HL-60 (cell line): ENCODE results near the gene SMTNL2.

Experiments used
- DNase-seq, 2 experiments: peaks; one replicate each; pipeline ENCODE4 v3.0.0-alpha.2; 2010 to 2020; ENCODE audit warnings: low read depth in 1 of 2, low spot score in 1 of 2
- H3K27ac ChIP-seq: fragments of 250-450 bp; sonication (Bioruptor Pico); replicated peaks from 2 replicates; pipeline ENCODE4 v1.5.1; 2020; ENCODE audit warnings: mild to moderate bottlenecking, moderate library complexity
- H3K27me3 ChIP-seq: fragments of 250-450 bp; sonication (Bioruptor Pico); 2 replicates; pipeline ENCODE4 v1.5.1; 2021; ENCODE audit warnings: mild to moderate bottlenecking, moderate library complexity; ENCODE audit not compliant: insufficient read depth, poor library complexity, severe bottlenecking
- H3K4me3 ChIP-seq: replicated peaks from 2 replicates; pipeline ENCODE4 v1.5.1; 2011; ENCODE audit warnings: mild to moderate bottlenecking, control low read depth, low read length; ENCODE audit not compliant: insufficient read depth
- CTCF ChIP-seq: IDR thresholded peaks from one replicate; pipeline ENCODE4 v1.5.1; 2011; ENCODE audit warnings: low read length, control low read depth, inconsistent platforms; ENCODE audit not compliant: insufficient read depth
- GABPA ChIP-seq: IDR thresholded peaks from 2 replicates; pipeline ENCODE4 v1.6.1; 2012; ENCODE audit warnings: low read depth
- POLR2AphosphoS5 ChIP-seq: IDR thresholded peaks from 2 replicates; pipeline ENCODE4 v1.6.1; 2012; ENCODE audit warnings: low read depth
- REST ChIP-seq: IDR thresholded peaks from 2 replicates; pipeline ENCODE4 v1.6.1; 2012; ENCODE audit warnings: low read depth; ENCODE audit not compliant: insufficient replicate concordance
- SPI1 ChIP-seq: IDR thresholded peaks from 2 replicates; pipeline ENCODE4 v1.6.1; 2012; ENCODE audit warnings: low read depth, mild to moderate bottlenecking, borderline replicate concordance

SMTNL2 gene

GRCh38 chr17:4572131-4572530 lies 12.2 kb upstream of the SMTNL2 start:
- Histone ChIP-seq H3K27ac (no peak overlapping the region), H3K4me3 (no peak overlapping the region), H3K27me3 (no peaks in the 10 kb centered on the region)
- TF ChIP-seq GABPA (no peak), POLR2AphosphoS5 (no peak), CTCF (no peak), SPI1 (no peak), REST (no peak)
- no peak for DNase-seq

DNA sequence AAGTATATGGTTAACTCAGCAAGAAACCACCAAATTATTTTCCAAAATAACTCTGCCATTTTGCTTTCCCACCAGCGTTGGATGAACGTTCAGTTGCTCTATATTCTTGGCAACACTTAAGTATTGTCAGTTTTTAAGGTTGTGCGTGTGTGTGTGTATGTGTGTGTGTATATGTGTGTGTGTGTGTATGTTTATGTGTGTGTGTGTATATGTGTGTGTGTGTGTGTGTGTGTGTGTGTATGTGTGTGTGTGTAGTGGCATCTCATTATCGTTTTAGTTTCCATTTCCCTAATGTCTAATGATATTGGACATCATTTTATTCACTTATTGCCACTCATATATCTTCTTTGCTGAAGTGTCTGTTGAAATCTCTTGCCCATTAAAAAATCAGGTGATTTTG lies 11.2 kb upstream of the SMTNL2 start:
- DNase-seq = no peak
- Histone ChIP-seq H3K27ac (no peak overlapping the region), H3K4me3 (no peak overlapping the region), H3K27me3 (no peaks in the 10 kb centered on the region)
- TF ChIP-seq REST (no peak), POLR2AphosphoS5 (no peak), GABPA (no peak), SPI1 (no peak), CTCF (no peak)

- no peak overlapping the region for H3K4me3 ChIP-seq
- no peak for DNase-seq
- TF ChIP-seq CTCF = no peak
- no peaks in the 10 kb centered on the region for H3K27me3 ChIP-seq
- no peak overlapping the region for H3K27ac ChIP-seq
Observed at GRCh38 chr17:4573669-4574068, 10.7 kb upstream of the SMTNL2 start.

DNA sequence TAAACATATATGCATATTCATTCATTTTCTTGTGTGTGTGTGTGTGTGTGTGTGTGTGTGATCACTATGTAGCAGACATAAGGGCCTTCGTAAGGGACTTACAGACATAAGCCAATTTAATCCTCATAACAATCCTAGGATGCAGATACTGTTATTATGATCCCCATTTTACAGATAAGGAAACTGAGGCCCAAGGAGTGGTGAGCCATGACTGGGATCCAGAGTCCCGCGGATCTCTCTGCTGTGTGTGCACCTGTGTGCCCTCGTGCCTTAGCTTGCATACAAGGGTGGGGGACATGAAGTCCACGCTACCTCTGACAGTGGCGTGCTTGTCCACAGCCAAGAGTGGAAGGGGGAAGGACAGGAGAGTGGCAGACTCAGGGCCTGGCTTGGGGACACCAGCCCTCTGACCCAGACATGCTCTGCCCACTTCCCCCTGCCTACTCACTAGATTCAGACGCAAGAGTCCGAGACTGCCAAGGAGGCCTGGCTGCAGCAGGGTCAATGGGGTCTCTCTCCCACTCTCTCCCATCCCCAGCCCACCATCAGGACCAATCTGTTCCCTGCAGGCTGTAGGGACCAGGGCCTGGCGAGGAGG lies 9.8 kb upstream of the SMTNL2 start:
- Histone ChIP-seq H3K4me3 (no peak overlapping the region), H3K27ac (no peak overlapping the region), H3K27me3 (no peaks in the 10 kb centered on the region)
- no peak for DNase-seq
- TF ChIP-seq SPI1 (no peak), REST (no peak), POLR2AphosphoS5 (no peak), GABPA (no peak), CTCF (no peak)
